HG03565 (cell line): ENCODE results near the gene TIRAP.

ENCODE experiments used
- ATAC-seq: cut with Tn5 transposase; IDR thresholded peaks from one replicate; pipeline ENCODE4 v1.9.1; 2021; ENCODE audit warnings: mild to moderate bottlenecking, moderate library complexity; ENCODE audit not compliant: unreplicated experiment

TIRAP gene

DNA sequence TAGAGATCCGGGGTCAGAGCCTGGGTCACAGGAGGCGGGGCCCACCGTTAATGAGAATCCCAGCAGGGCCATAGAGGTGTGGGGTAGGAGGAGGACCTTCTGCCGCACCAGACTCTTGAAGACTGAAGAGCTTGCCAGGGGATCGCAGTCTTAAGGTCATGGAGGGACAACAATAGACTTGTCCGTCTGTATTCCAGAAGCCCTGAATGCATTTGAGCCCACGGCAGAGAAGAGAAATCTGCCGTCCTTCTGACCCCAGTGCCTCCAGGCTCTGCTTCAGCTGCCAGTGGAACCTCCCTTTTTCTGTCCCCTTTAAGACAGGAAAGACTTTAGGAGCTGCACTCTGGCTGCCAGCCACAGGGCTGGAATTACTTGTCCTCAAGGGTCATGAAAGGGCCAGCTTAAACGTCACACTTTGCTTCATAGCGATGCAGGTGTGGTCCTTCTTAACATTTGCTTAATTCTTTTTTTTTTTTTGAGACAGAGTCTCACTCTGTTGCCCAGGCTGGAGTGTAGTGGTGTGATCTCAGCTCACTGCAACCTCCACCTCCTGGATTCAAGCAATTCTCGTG is 57.1 kb downstream of the TIRAP start:
- ATAC-seq: no peak

DNA sequence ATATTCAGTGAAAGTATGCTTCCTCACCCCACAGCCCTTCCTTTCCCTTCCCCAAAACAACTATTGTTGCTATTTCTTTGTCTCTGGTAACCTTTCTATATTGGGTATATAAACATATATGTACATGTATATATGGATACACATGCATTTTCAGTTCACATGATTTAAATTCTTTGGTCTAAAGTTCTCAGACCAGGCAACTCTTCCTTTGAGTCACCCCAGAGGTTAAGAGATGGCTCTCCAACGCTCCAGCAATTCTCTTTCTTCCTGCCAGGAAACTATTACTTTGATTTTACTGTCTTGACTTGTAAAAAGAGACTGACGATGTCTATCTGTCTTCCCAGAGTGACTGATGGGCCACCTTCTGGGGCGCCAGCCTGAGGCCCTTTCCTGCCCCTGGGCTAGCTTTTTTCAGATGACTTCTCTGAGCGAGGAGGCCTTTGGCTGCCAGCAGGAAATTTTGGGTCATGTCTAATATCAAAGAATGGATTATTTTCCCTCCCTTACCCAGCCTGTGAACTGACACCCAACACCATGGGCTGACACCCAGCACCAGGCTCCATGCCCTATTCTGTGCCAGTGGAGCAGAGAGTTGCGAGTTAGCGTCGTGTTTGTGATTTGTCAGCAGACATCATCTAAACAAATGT is 58.2 kb downstream of the TIRAP start:
- ATAC-seq: peak; percentile 66

GRCh38 chr11:126341760-126342161 is 58.9 kb downstream of the TIRAP start:
- no peak for ATAC-seq

GRCh38 chr11:126343051-126343450 is 60.2 kb downstream of the TIRAP start:
- ATAC-seq: no peak
